HG03103 (cell line): ENCODE measurements around the gene LRRC75B.
"Not testable (repeated sequence)": the region's sequence is repeated elsewhere in the genome, so short reads cannot be mapped to it uniquely, and the experiment has no call there.

Experiments
- ATAC-seq: cut with Tn5 transposase; IDR thresholded peaks from one replicate; pipeline ENCODE4 v1.9.1; 2021; ENCODE audit warnings: low read depth; ENCODE audit not compliant: unreplicated experiment

Gene LRRC75B

DNA sequence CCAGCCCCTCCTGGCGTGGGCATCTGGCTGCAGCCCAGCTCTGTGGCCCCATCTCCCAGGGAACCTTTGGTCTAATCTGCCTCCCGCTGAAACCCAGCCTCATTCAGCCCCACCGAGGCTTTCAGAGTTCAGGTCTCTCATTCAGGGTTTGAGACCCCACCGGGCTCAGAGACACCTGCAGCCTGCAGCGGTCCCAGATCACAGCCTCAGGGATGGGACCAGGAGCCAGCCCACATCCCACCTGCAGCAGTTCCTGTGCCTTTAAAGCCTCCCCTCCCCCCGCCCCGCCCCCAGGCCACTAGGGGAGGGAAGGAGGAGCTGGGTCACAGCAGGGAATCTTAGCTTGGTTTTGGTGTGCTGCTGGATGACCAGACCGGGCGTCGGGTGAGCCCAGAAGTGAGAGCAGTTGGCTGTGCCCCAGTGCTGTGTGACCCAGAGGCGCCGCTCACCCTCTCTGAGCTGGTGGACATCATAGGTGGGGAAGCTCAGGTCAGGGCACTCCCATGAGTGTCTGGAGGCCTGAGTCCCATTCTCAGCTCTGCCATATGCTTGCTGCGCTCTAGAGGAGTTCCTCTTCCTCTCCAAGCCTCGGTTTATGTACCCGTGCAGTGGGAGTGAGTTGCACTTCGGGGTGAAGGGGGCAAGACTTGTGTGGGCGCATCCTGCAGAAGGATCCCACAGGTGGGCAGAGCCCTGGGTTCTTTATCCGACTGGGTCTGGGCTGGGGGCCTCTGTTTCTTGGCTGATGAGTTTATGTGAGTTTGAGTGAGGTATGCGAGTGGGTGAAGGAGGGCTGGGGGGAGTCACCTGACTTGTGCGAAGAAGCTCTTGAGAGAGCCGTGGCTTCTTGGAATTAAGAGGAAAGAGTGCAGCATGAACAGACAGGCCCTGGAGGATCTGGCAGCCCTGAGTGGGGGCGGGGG is 10.2 kb upstream of the LRRC75B start, which contains the start of gene GGT1:
GGT1 (plus strand) TSS at position 347 of the 923 bp plus-strand sequence. CDS start 7,889 bp downstream, outside the sequence.
- ATAC-seq: not testable (repeated sequence)

GRCh38 chr22:24602105-24602749 is 9.4 kb upstream of the LRRC75B start:
- ATAC-seq: not testable (repeated sequence)

DNA sequence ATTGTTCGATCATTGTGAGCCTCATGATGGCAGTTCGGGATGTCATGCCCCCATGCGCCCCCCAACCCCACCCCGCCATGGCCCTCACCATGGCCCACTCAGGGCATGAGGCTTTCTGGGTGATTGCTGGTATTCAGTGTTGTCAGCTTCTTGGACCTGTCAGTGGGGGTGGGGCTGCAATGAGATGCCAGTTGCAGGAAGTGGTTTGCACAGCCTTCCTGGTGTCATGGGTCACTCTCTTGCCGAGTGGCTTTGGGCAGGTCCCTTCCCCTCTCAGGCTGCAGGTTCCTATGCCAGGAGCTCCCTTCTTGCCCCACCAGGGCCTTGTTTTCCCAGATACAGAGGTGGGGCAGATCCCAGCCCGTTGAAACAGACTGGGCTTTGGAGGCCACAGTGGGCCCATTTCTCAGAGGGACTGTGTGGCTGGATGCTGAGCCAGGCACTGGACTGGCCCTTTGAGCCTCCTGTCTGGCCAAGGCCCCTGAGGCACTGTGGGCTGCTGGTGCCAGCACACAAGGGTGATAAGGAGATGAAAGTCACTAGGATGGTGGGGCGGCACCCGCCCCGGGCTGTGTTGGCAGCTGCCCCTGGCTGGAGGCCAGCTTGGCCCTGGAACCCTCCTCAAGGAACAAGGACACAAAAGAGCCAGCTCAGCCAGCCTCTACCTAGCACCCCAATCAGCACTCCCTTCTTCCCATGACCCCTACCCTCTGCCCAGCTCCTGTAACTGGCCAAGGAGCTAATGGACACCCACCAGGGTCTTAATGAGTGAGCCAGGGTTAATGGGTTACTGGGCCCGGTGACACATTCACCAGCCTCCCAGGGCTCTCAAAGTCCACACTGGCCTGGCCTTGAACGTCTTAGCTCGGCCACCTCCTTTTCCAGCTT is 8.6 kb upstream of the LRRC75B start:
- ATAC-seq: no peak

GRCh38 chr22:24599958-24600715 is 7.3 kb upstream of the LRRC75B start:
- not testable (repeated sequence) for ATAC-seq

DNA sequence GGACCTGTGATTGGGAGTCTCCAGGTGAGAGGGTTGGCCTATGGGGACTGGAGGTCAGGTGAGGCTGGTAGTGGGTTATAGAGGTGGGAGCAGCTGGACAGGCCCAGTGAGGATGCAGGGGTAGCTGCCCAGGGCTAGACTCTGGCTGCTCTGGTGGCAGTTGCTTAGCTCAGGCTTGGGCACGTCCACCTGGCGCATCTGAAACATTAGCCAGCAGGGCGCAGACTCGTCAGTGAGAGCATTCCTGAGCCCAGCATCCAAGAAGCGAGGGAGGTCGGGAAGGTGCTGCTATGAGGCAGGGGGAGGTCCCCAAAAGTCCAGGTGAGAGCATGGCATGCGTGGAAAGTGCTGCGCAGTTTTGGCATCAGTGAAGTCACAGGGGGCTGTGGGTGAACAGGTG is 6.6 kb upstream of the LRRC75B start:
- no peak for ATAC-seq

- ATAC-seq: not testable (repeated sequence)
Measured at GRCh38 chr22:24597076-24597475, 4.2 kb upstream of the LRRC75B start.

- no peak for ATAC-seq
Measured at GRCh38 chr22:24595863-24596262, 3.0 kb upstream of the LRRC75B start.

DNA sequence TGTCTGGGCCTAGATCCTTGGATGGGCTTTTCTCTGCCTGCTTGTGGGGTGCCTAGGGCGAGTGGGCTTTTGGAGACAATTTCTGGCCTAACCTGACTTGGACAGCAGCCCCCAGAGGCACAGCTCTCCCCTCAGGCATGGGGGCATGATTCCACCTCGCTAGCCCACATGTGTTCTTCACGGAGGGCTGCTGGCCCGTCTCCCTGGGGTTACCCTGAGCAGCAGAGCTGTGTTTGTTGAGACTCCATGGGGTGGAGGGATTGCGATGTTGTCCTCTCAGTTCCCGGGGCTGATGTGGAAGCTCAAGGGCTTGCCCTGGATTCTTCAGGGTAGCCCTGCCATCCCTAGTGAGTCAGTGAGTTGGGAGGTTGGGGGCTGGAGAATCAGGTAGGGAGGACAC is 2.4 kb upstream of the LRRC75B start:
- no peak for ATAC-seq

- ATAC-seq: no peak
Measured at GRCh38 chr22:24594569-24595120, 1.8 kb upstream of the LRRC75B start.

DNA sequence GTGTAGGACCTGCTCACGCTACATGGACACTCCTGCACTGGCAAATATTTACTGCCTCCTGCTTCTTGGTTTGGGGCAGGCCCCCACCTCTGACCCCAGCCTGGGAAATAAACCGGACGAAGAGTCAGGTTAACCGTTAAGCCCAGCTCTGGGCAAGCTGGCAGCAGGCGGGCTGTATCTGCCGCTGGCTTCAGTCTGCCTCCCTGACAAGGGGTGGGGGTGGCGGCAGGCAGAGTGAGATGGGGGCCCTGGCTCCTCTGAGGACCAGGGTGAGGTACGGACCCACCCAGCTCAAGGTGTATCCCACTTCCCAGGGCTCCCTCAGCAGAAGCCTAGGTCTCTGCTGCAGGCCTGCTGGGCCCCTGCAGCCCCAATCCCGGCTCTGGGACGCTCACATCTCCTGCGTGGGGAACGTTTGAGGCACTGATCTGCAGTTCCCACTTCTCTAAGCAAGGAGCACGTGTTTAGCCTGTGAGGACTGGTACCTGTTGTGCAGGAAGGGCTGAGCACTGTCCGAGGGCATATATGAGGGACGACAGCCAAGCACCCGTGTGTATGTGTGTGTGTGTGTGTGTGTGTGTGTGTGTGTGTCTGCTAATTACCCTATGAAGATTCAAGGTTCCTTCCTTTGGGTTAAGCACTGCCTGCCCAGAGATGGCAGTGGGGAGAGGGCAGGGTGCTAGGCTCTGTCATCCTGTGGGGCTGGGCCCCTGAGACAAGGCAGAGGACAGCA is 1.1 kb upstream of the LRRC75B start:
- ATAC-seq: no peak

DNA sequence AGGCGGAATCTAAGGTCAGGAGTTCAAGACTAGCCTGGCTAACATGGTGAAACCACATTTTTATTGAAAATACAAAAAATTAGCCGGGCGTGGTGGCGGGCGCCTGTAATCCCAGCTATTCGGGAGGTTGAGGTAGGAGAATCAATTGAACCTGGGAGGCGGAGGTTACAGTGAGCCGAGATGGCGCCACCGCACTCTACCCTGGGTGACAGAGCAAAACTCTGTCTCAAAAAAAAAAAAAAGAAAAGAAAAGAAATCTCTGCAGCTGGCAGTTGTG is 624 bp upstream of the LRRC75B start:
- ATAC-seq: not testable (repeated sequence)

GRCh38 chr22:24592058-24592850 is 619 bp downstream of the LRRC75B start:
- ATAC-seq: no peak

GRCh38 chr22:24591286-24591830 is 1.5 kb downstream of the LRRC75B start:
- no peak for ATAC-seq

DNA sequence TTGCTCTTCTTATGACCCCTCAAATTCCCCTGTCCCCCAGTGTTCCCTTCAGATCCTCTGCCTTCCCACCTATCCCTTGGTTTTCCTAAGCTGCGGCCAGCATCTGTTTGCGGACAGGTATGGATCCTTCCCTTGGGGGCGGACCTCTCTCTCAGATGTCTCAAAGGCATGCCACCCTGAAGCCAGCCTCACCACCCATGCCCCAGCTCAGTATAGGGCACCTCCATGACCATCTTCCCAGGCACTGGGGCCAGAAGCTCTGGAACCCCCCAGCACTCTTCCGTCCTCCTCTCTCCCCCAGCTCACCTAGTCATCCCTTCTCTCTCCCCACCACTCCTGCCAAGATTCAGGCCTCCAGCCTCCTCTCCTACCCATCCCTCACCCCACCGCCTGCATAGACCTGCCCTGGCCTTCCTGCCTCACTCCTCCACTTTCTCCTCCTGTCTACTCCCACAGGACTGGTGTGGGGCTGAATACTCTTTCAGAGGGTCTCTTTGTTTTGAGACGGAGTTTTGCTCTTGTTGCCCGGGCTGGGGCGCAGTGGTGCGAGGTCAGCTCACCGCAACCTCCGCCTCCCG is 2.2 kb downstream of the LRRC75B start:
- no peak for ATAC-seq

DNA sequence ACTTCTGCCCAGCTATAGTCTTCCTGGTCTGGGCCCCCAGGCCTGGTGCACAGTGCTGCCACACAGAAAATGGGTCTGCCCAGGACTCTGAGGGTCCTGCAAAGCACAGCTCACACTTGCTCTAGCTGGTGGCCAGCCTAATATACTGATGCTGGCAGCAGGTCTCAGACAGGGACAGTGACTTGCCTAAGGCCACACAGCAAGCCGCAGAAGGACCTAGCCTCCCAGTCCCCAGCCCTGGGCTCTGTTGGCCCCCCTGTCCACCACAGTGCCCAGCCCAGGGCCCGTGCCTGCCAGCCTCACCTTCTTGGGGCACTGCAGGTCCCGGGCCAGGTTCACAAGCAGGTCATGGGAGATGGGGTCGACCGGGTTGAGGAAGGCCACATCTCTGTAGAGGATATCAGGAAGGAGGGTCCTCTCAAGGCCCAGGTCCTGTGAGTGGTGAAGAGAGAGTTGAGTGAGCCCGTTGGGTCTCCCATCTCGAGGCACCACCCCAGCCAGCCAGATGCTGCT is 3.3 kb downstream of the LRRC75B start:
- ATAC-seq: no peak

GRCh38 chr22:24588757-24589481 is 4.0 kb downstream of the LRRC75B start:
- no peak for ATAC-seq

GRCh38 chr22:24588381-24588756 is 4.5 kb downstream of the LRRC75B start:
- no peak for ATAC-seq
